Ovary (tissue), 9 donors: Measurements from ENCODE around the gene LMBR1L. TPM values are rescaled to one million over a fixed set of nuclear protein-coding genes. Genes with fewer than 3 reads are reported as not detected.
"Not testable (repeated sequence)": the region's sequence is repeated elsewhere in the genome, so short reads cannot be mapped to it uniquely, and the experiment has no call there.

Experiments used
- DNase-seq, 5 donors: peaks; one replicate each; pipeline ENCODE4 v3.0.0-alpha.2; 2019 to 2020
- H3K27ac ChIP-seq, 2 donors: fragments of 200-600 bp; one replicate each; pipeline versions ENCODE4 v1.5.1 to v1.8.0; 2019 to 2022
- H3K27me3 ChIP-seq: fragments of 200-600 bp; one replicate; pipeline ENCODE4 v1.8.0; 2022
- H3K36me3 ChIP-seq: fragments of 200-600 bp; sonication (generic); one replicate; pipeline ENCODE4 v1.5.1; 2019
- H3K4me1 ChIP-seq: one replicate; pipeline ENCODE4 v1.8.1; 2013; ENCODE audit warnings: mild to moderate bottlenecking, moderate library complexity; ENCODE audit not compliant: insufficient read depth
- H3K4me3 ChIP-seq: fragments of 200-600 bp; sonication (generic); one replicate; pipeline ENCODE4 v1.5.1; 2017
- H3K9me3 ChIP-seq, 2 donors: fragments of 200-600 bp in 1 of 2; sonication (generic) in 1 of 2; one replicate each; pipeline versions ENCODE4 v1.5.1 to v1.8.1; 2013 to 2019; ENCODE audit warnings: mild to moderate bottlenecking in 1 of 2, moderate library complexity in 1 of 2
- EP300 ChIP-seq: sonication (generic); formaldehyde crosslinking; IDR thresholded peaks from one replicate; pipeline ENCODE4 v1.6.1; 2017; ENCODE audit warnings: antibody characterized with exemption
- POLR2A ChIP-seq: fragments of 450-650 bp; IDR thresholded peaks from one replicate; pipeline ENCODE4 v1.6.1; 2017; ENCODE audit warnings: antibody characterized with exemption, mild to moderate bottlenecking, moderate library complexity
- WGBS, 3 donors: extraction: QIAGEN DNeasy Blood & Tissue Kit in 1 of 3; methylation state at CpG; one replicate each; pipeline versions ENCODE4 v1.1.5 to v1.1.7; 2013 to 2017; 5-methylcytosine and 5-hydroxymethylcytosine counted together
- intact Hi-C, 4 donors: fragments of 100-400 bp; cut with DNase I; formaldehyde crosslinking; loops; one replicate each; pipeline versions ENCODE4 v1.11.0 to v1.15.1; 2022 to 2023
- polyA plus RNA-seq, 2 donors: library from polyadenylated mRNA; stranded (reverse); fragments of 200-250 nt in 1 of 2; fragments of 350-450 nt in 1 of 2; fragmentation: Illumina TruSeq in 1 of 2; extraction: RNeasy Lipid Tissue Mini Kit (QIAGEN cat#74804) in 1 of 2; gene quantifications; one replicate each; pipeline ENCODE4 v1.2.3, GENCODE V29; 2013 to 2014
- total RNA-seq, 7 donors: library from RNA; depleted of rRNA in 2 of 7; stranded (reverse); fragments of >200 nt in 2 of 7; fragmentation: NEBNext Ultra II Directional in 3 of 7; extraction: Animal tissue kit (Norgen Biotek cat#: 25700) in 3 of 7; gene quantifications; one replicate each; pipeline versions ENCODE4 v1.1.0 to v1.2.4, GENCODE V29; 2016 to 2023
- TF ChIP-seq, protein P1 (sequence below), 3 donors: fragments of 450-650 bp in 2 of 3; fragments of 200-600 bp in 1 of 3; IDR thresholded peaks; one replicate each; pipeline versions ENCODE4 v1.5.1 to v1.8.0; 2016 to 2022; ENCODE audit warnings: antibody characterized with exemption in 3 of 3, mild to moderate bottlenecking in 1 of 3
- donor health status: DM: no; HTN: no; CAD: no; lungs with moderate emphysema.
- donor health status: DM: no; HTN: no; CAD: no.
- donor health status: Bipolar disorder and iron deficiency.
- donor health status: DM: yes; HTN: yes; CAD: no.
- donor health status: DM: no; HTN: no; CAD: no.
- donor health status: DM: yes; HTN: yes; CAD: no.

Gene LMBR1L
- total and polyA plus RNA-seq, 9 donors: 63.8 to 95.8 (median 68.5) TPM

DNA sequence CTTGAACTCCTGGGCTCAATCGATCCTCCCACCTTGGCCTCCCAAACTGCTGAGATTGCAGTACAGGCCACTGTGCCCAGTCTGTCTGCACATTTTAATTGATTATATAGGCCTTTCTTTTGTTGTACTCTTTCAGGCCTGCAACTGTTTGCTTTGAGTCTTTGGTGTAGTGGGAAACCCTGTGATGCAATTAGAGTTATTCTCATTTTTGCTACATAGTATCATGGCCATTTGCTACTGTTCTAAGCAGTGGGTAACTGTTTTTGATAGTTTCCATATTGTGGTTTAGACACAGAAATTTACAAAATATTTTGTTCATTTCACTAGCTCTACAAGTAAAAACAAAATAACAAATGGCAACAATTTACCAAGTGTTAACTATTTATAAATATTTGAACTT is 26.8 kb upstream of the LMBR1L start:
- no peaks in the 10 kb centered on the region for H3K9me3 ChIP-seq
- no peaks in the 10 kb centered on the region for H3K36me3 ChIP-seq
- H3K4me3 ChIP-seq: no peak overlapping the region
- H3K4me1 ChIP-seq: peaks cover 3% of the 10 kb centered on the region
- TF ChIP-seq, protein P1, sequence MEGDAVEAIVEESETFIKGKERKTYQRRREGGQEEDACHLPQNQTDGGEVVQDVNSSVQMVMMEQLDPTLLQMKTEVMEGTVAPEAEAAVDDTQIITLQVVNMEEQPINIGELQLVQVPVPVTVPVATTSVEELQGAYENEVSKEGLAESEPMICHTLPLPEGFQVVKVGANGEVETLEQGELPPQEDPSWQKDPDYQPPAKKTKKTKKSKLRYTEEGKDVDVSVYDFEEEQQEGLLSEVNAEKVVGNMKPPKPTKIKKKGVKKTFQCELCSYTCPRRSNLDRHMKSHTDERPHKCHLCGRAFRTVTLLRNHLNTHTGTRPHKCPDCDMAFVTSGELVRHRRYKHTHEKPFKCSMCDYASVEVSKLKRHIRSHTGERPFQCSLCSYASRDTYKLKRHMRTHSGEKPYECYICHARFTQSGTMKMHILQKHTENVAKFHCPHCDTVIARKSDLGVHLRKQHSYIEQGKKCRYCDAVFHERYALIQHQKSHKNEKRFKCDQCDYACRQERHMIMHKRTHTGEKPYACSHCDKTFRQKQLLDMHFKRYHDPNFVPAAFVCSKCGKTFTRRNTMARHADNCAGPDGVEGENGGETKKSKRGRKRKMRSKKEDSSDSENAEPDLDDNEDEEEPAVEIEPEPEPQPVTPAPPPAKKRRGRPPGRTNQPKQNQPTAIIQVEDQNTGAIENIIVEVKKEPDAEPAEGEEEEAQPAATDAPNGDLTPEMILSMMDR (IDR thresholded peaks at IDR 0.05): no peak
- no peak for TF ChIP-seq EP300
- no peak for TF ChIP-seq POLR2A
- intact Hi-C loops: loop anchor here in 1 of 4 donors (10.0 kb wide), 1 partner anchor 47 kb away; the partner anchor contains the start of gene TUBA1A
- no peak overlapping the region for H3K27ac ChIP-seq
- 82 to 97% (median 88%) methylated on average over 1 of the region's 1 CpG for WGBS, 3 donors
- no peak for DNase-seq
- H3K27me3 ChIP-seq: no peaks in the 10 kb centered on the region

DNA sequence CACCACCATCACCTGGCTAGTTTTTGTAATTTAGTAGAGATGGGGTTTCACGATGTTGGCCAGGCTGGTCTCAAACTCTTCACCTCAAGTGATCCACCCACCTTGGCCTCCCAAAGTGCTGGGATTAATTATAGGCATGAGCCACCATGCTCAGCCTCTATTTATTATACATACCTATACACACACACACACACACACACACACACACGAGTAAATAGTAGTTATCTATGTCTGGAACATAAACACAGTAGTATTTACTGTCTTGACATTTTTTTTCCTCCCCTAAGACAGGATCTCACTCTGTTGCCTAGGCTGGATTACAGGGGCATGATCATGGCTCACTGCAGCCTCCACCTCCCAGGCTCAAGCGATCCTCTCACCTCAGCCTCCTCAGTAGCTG is 26.4 kb upstream of the LMBR1L start:
- not testable (repeated sequence) for H3K9me3 ChIP-seq, DNase-seq, H3K27me3 ChIP-seq, H3K4me1 ChIP-seq, H3K27ac ChIP-seq, H3K4me3 ChIP-seq, H3K36me3 ChIP-seq
- WGBS, 3 donors: 81 to 95% (median 84%) methylated on average over 3 of the region's 3 CpGs
- intact Hi-C loops: loop anchor here in 1 of 4 donors (10.0 kb wide), 1 partner anchor 48 kb away; the partner anchor contains the start of gene TUBA1A

DNA sequence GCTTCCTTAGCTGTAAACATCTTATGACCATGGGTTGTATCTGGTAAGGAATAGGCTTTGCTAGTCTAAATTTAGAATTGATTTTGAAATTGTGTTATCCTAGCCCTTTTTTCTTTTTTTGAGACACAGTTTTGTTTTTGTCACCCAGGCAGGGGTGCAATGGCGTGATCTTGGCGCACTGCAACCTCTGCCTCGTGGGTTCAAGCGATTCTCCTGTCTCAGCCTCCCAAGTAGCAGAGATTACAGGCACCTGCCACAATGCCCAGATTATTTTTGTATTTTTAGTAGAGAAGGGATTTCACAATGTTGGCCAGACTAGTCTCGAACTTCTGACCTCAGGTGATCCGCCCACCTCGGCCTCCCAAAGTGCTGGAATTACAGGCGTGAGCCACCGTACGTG is 22.9 kb upstream of the LMBR1L start:
- Histone ChIP-seq H3K9me3 (no peaks in the 10 kb centered on the region), H3K4me3 (no peak overlapping the region), H3K27ac (no peak overlapping the region), H3K36me3 (no peaks in the 10 kb centered on the region), H3K4me1 (peaks cover 6% of the 10 kb centered on the region), H3K27me3 (no peaks in the 10 kb centered on the region)
- 82 to 83% (median 82%) methylated on average over 10 of the region's 10 CpGs for WGBS, 3 donors
- DNase-seq: no peak
- no peak for TF ChIP-seq EP300
- TF ChIP-seq, protein P1 (IDR thresholded peaks at IDR 0.05): no peak
- TF ChIP-seq POLR2A: no peak
- intact Hi-C loops: loop anchor here in 2 of 4 donors (5.0 to 10.0 kb wide), 2 partner anchors 51 to 54 kb away; partner anchors contain the start of gene TUBA1A (in 2 of the 2)

DNA sequence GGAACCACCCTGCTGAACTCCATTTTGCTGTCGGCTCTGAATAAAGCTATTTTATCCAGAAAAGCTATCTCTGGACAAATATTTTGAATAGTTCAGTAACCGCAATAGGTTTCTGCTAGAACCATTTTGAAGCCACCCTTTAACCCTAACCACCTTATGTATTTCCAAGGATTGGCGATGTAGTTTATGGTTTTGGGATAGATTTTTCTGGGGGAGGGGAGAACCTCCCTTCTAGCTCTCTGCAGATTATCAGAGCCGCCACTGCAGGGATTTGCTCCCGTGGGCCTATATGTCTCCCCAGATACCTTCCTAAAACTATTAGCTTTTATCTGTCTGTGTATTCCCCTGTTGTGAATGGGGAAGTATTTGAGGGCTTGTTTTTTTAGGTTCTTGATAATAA is 22.4 kb upstream of the LMBR1L start:
- no peak for DNase-seq
- Histone ChIP-seq H3K36me3 (no peaks in the 10 kb centered on the region), H3K27ac (peak overlapping the region in 1 of 2 donors; percentile 98), H3K4me3 (peak overlapping the region; percentile 6), H3K9me3 (no peaks in the 10 kb centered on the region), H3K27me3 (no peaks in the 10 kb centered on the region), H3K4me1 (peaks cover 6% of the 10 kb centered on the region)
- TF ChIP-seq, protein P1 (IDR thresholded peaks at IDR 0.05): no peak
- TF ChIP-seq EP300 (no peak), POLR2A (no peak)
- 21 to 42% (median 32%) methylated on average over 5 of the region's 5 CpGs for WGBS, 3 donors
- intact Hi-C loops: loop anchor here in 2 of 4 donors (5.0 to 10.0 kb wide), 2 partner anchors 52 to 54 kb away; partner anchors contain the start of gene TUBA1A (in 2 of the 2)

DNA sequence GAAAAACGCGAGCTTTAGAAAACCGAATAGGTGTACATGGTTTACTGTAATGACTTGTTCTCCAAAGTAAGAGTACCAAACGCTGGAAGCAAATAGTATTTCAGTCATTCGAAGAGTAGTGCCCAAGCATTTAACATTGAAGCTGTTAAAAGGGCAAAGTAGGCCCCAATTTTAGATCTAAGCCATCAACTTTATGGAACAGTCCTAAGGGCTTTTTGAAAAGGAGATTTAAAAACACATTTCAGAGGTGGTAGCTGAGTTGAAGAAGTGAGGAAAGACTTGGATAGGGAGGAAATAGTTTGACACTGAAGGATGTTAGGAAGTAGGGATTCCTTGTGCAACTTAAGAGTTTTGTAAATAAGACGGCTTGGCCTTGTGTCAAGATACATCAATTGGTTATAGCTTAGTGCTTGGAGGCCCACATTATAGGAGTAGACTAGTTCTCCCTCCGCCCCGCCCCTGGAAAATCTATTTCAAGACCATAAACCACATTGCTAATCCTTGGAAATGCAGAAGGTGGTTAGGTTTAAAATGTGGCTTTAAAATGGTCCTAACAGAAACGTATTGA is 21.3 kb upstream of the LMBR1L start:
- Histone ChIP-seq H3K4me1 (peaks cover 6% of the 10 kb centered on the region), H3K27ac (peak overlapping the region; percentile 58 to 98), H3K9me3 (no peaks in the 10 kb centered on the region), H3K4me3 (peak overlapping the region; percentile 65), H3K27me3 (no peaks in the 10 kb centered on the region), H3K36me3 (no peaks in the 10 kb centered on the region)
- TF ChIP-seq, protein P1 (IDR thresholded peaks at IDR 0.05): no peak
- TF ChIP-seq EP300 (no peak), POLR2A (no peak)
- 26 to 31% (median 31%) methylated on average over 9 of the region's 9 CpGs for WGBS, 3 donors
- no peak for DNase-seq
- intact Hi-C loops: loop anchor here in 3 of 4 donors (2.0 to 10.0 kb wide), 4 partner anchors 53 to 103 kb away; partner anchors contain the start of gene TUBA1A (in 3 of the 3)
